Activated CD8-positive, alpha-beta memory T cell treated with anti-CD3 and anti-CD28 coated beads, Interleukin-2, amount 50 U/mL, for 48 hours (primary cell): Measurements from ENCODE around the gene TMEM59.
A peak's percentile ranks its signal among the peaks of the same experiment; 100 is the strongest.
"Not testable (repeated sequence)": the region's sequence is repeated elsewhere in the genome, so short reads cannot be mapped to it uniquely, and the experiment has no call there.

Source experiments
- DNase-seq: peaks from one replicate; pipeline ENCODE4 v3.0.0-alpha.2; 2020

Gene TMEM59

GRCh38 chr1:54052934-54053744, at the start of gene TMEM59, which contains the start of gene TCEANC2:
Gene TMEM59 (minus strand): TSS chr1:54053204. CDS start chr1:54053188, 16 bp downstream.
Gene TCEANC2 (plus strand): TSS chr1:54053608. CDS start chr1:54054423, 815 bp downstream.
- peak; percentile 96 for DNase-seq

- no peak for DNase-seq
Measured at GRCh38 chr1:54100500-54100899, 47.5 kb upstream of the TMEM59 start.

- DNase-seq, result no peak
Measured at GRCh38 chr1:54099061-54099610, 46.1 kb upstream of the TMEM59 start.

GRCh38 chr1:54096877-54097240, 43.9 kb upstream of the TMEM59 start:
- DNase-seq, result no peak

- no peak for DNase-seq
Measured at GRCh38 chr1:54096227-54096876, 43.3 kb upstream of the TMEM59 start.

GRCh38 chr1:54095546-54096226, 42.7 kb upstream of the TMEM59 start:
- no peak for DNase-seq

- DNase-seq, result not testable (repeated sequence)
Measured at GRCh38 chr1:54094730-54095105, 41.7 kb upstream of the TMEM59 start.

GRCh38 chr1:54094001-54094729, 41.2 kb upstream of the TMEM59 start:
- DNase-seq, result no peak

- no peak for DNase-seq
Measured at GRCh38 chr1:54091666-54092065, 38.7 kb upstream of the TMEM59 start.

- no peak for DNase-seq
Measured at GRCh38 chr1:54088385-54088784, 35.4 kb upstream of the TMEM59 start.

- no peak for DNase-seq
Measured at GRCh38 chr1:54086754-54087153, 33.8 kb upstream of the TMEM59 start.

- no peak for DNase-seq
Measured at GRCh38 chr1:54084794-54085193, 31.8 kb upstream of the TMEM59 start.

GRCh38 chr1:54081306-54082270, 28.6 kb upstream of the TMEM59 start:
- peak; percentile 79 for DNase-seq

GRCh38 chr1:54080598-54081049, 27.6 kb upstream of the TMEM59 start:
- DNase-seq, result no peak

- DNase-seq, result no peak
Measured at GRCh38 chr1:54077359-54077758, 24.4 kb upstream of the TMEM59 start.

- DNase-seq, result no peak
Measured at GRCh38 chr1:54070171-54070837, 17.3 kb upstream of the TMEM59 start.

GRCh38 chr1:54069791-54070170, 16.8 kb upstream of the TMEM59 start:
- no peak for DNase-seq

GRCh38 chr1:54064299-54064698, 11.3 kb upstream of the TMEM59 start:
- no peak for DNase-seq

- DNase-seq, result no peak
Measured at GRCh38 chr1:54054438-54054749, 1.4 kb upstream of the TMEM59 start.

GRCh38 chr1:54053745-54054437, 887 bp upstream of the TMEM59 start:
- DNase-seq, result no peak
